ENCODE results near the gene STXBP6. TPM values are rescaled to one million over a fixed set of nuclear protein-coding genes. Genes with fewer than 3 reads are reported as not detected.

The STXBP6 gene
- total and polyA plus RNA-seq, 2 of the 13 experiments (the other 11 are each of a cell fraction or from before 2014, with no cell fraction given) = 35.3 to 42.8 TPM

DNA sequence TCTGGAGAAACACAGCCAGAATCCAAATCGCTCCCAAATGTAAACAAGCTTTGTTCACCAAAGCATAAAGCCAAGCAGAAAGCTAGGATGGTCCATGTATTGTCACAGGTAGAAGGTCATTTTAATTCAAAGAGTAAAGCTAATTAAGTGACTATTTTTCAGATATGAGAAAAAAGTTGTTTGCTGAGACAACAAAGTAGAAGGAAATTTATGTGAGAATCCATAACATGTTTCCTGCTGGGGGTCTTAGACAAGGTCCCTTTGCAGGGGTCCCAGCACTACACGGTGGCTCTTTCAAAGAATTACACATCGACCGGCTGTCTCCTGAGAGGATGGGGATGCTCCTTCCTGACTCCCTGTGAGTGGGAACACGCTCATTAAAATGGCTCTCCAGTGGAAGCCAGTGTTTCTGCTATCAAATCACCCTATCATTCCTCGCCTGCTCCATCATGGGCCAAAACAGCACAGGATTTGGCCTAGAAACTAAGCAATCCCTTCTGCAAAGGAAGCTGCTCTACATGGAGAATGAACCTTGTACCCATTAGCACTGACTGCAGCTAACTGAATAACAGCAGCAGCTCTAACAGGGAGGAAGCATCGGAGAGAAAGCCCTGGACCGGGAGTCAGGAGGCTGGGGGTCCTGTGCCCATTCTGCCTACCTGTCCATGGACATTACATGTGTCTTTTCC lies 175.3 kb downstream of the STXBP6 start (continued):
- TF ChIP-seq HNF1B (CRISPR knock-in tag; IDR thresholded peaks at IDR 0.05) (no peak), GATAD1 (CRISPR knock-in tag; IDR thresholded peaks at IDR 0.05) (0 out of 2 replicates have a peak, but pooled peaks have one; percentile 50), ZNF18 (CRISPR knock-in tag; IDR thresholded peaks at IDR 0.05; ENCODE audit: insufficient replicate concordance) (no peak), ZNF510 (CRISPR knock-in tag; IDR thresholded peaks at IDR 0.05; ENCODE audit: low read depth) (no peak), ZNF333 (CRISPR knock-in tag; IDR thresholded peaks at IDR 0.05; ENCODE audit: borderline replicate concordance) (no peak), ZNF343 (CRISPR knock-in tag; IDR thresholded peaks at IDR 0.05) (no peak), ZNF660 (CRISPR knock-in tag; IDR thresholded peaks at IDR 0.05; ENCODE audit: borderline replicate concordance, low read depth) (no peak), TRIM24 (CRISPR knock-in tag; IDR thresholded peaks at IDR 0.05) (no peak), ATF7-NPFF (CRISPR knock-in tag; IDR thresholded peaks at IDR 0.05; ENCODE audit: low read depth) (no peak), FOSL2 (CRISPR knock-in tag; IDR thresholded peaks at IDR 0.05) (peak; percentile 44; the same call in 1 of the 2 replicates), NR2C2 (CRISPR knock-in tag; IDR thresholded peaks at IDR 0.05; ENCODE audit: borderline replicate concordance) (no peak), WIZ (CRISPR knock-in tag; IDR thresholded peaks at IDR 0.05) (no peak), ZMYM3 (CRISPR knock-in tag; IDR thresholded peaks at IDR 0.05) (peak; percentile 92), ZNF782 (CRISPR knock-in tag; IDR thresholded peaks at IDR 0.05; ENCODE audit: borderline replicate concordance) (no peak), ZUFSP (CRISPR knock-in tag; IDR thresholded peaks at IDR 0.05; ENCODE audit: borderline replicate concordance) (no peak), SALL1 (CRISPR knock-in tag; IDR thresholded peaks at IDR 0.05) (peak; percentile 78), ZNF7 (CRISPR knock-in tag; IDR thresholded peaks at IDR 0.05) (no peak)
- TF ChIP-seq, protein P1, sequence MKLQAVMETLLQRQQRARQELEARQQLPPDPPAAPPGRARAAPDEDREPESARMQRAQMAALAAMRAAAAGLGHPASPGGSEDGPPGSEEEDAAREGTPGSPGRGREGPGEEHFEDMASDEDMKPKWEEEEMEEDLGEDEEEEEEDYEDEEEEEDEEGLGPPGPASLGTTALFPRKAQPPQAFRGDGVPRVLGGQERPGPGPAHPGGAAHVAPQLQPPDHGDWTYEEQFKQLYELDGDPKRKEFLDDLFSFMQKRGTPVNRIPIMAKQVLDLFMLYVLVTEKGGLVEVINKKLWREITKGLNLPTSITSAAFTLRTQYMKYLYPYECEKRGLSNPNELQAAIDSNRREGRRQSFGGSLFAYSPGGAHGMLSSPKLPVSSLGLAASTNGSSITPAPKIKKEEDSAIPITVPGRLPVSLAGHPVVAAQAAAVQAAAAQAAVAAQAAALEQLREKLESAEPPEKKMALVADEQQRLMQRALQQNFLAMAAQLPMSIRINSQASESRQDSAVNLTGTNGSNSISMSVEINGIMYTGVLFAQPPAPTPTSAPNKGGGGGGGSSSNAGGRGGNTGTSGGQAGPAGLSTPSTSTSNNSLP (IDR thresholded peaks at IDR 0.05; ENCODE audit: low read depth, low read length) = no peak
- TF ChIP-seq, protein P2, sequence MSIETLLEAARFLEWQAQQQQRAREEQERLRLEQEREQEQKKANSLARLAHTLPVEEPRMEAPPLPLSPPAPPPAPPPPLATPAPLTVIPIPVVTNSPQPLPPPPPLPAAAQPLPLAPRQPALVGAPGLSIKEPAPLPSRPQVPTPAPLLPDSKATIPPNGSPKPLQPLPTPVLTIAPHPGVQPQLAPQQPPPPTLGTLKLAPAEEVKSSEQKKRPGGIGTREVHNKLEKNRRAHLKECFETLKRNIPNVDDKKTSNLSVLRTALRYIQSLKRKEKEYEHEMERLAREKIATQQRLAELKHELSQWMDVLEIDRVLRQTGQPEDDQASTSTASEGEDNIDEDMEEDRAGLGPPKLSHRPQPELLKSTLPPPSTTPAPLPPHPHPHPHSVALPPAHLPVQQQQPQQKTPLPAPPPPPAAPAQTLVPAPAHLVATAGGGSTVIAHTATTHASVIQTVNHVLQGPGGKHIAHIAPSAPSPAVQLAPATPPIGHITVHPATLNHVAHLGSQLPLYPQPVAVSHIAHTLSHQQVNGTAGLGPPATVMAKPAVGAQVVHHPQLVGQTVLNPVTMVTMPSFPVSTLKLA (IDR thresholded peaks at IDR 0.05) = no peak
- TF ChIP-seq, protein P3, sequence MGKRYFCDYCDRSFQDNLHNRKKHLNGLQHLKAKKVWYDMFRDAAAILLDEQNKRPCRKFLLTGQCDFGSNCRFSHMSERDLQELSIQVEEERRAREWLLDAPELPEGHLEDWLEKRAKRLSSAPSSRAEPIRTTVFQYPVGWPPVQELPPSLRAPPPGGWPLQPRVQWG (CRISPR knock-in tag; IDR thresholded peaks at IDR 0.05; ENCODE audit: borderline replicate concordance, low read depth) = no peak

Measured in HepG2 (cell line).